Measurements from ENCODE around the gene IP6K3.
A peak's percentile ranks its signal among the peaks of the same experiment; 100 is the strongest.

The IP6K3 gene

DNA sequence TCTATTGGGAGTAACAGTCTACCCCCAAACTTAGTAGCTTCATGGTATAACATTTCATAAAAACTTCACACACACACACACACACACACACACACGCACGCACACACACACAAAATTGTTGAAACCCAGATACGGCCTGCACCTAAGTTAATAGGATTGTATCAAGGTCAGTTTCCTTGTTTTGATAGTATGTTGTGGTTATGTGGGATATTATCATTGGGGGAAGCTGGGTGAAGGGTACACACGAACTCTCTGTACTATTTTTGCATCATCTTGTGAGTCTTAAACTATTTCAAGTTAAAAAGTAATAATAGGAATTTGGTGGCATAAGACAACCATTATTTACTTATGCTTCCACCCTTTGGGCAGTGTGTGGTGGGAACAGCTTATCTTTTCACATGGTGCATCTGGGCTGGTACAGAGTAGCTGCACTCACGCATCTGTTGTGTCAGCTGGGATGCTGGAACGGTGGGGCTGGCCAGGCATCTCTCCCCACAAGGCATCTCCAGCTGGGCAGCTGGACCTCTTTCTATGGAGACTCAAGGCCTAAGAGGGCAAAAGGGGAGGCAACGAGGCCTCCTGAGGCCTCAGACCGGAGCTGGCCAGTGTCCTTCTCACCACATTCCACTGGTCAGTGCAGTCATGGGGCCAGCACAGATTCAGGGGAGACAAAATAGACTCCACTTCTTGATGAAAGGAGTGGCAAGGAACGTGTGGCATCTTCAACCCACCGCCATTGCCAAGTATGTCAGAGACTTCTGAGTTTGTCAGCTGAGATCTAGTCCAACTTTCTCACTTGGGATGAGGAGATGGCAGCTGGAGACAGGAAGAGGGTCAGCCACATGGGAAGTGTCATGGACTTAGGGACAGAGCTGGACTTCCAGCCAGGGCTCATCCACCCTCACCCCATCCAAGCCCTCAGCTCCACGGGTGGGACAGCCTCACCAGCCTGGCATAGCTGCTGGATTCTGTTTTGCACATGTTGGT, 20.5 kb upstream of the IP6K3 start:
- TF ChIP-seq, protein P1, sequence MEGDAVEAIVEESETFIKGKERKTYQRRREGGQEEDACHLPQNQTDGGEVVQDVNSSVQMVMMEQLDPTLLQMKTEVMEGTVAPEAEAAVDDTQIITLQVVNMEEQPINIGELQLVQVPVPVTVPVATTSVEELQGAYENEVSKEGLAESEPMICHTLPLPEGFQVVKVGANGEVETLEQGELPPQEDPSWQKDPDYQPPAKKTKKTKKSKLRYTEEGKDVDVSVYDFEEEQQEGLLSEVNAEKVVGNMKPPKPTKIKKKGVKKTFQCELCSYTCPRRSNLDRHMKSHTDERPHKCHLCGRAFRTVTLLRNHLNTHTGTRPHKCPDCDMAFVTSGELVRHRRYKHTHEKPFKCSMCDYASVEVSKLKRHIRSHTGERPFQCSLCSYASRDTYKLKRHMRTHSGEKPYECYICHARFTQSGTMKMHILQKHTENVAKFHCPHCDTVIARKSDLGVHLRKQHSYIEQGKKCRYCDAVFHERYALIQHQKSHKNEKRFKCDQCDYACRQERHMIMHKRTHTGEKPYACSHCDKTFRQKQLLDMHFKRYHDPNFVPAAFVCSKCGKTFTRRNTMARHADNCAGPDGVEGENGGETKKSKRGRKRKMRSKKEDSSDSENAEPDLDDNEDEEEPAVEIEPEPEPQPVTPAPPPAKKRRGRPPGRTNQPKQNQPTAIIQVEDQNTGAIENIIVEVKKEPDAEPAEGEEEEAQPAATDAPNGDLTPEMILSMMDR (IDR thresholded peaks at IDR 0.05; ENCODE audit: borderline replicate concordance, insufficient read depth, low read depth, low read length) = no peak

DNA sequence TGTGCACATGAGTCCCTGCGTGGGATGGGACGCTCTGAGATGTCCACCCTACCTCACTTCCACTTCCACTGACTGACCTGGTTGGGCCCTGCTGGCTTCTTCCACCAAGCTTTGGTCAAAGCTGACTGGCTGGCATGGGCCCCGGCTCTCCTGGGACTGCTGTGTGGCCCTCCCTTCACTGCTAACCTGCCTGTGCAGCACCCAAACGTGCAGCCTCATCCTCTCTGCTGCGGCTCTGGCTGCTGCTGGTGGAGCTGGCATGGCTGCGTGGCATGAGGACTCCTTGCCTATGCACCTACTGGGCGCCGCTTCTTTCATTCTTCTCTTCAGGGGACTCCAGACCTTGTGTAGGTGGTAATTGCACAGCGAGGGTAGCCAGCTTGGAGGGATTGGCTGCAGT, 18.7 kb upstream of the IP6K3 start:
- H3K4me3 ChIP-seq (ENCODE audit: low read depth, low read length) = no peak overlapping the region
- TF ChIP-seq, protein P1 (IDR thresholded peaks at IDR 0.05; ENCODE audit: borderline replicate concordance, insufficient read depth, low read depth, low read length) = no peak

More for the DNA sequence above, 20.5 kb upstream of the IP6K3 start:
- H3K4me3 ChIP-seq (ENCODE audit: low read depth, low read length) = no peak overlapping the region

DNA sequence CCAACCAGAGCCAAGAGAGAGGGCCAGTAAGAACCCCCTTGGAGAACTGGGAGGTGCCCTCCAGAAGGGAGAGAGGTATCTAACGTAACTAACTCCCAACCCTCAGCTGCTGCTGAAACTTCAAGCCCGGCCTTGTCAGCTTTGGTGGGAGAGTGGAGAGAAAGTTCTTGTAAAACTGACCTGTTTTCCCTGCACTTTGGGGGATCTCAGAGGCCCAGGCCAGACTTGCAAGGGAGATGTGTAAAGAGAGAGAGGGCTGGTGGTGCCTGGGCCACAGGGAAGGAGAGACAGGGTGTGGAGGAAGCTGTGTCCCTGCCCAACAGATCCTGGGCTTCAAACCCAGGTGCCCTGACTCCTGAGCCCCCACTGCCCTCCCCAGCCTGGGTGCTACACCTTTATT, 17.3 kb upstream of the IP6K3 start:
- TF ChIP-seq, protein P1 (IDR thresholded peaks at IDR 0.05; ENCODE audit: borderline replicate concordance, insufficient read depth, low read depth, low read length) = no peak
- no peak overlapping the region for H3K4me3 ChIP-seq (ENCODE audit: low read depth, low read length)

DNA sequence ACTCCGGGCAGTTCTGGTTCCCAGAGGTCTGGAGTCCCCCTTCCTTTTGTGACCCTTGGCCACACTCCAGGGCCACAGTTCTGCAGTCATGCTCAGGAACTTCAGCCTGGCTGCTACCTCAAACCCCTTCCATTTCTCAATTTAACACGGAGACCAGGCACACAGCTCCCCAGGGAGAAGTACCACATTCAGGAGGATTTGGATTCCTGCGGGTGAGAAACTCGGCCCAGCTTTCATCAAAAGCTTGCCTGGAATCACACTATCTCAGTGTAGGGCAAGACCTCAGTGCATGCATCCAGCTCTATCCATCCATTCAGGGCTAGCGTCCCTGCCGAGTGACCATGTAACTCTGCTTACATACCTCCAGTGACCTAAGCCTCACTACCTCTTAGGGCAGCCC, 16.8 kb upstream of the IP6K3 start:
- H3K4me3 ChIP-seq (ENCODE audit: low read depth, low read length) = no peak overlapping the region
- TF ChIP-seq, protein P1 (IDR thresholded peaks at IDR 0.05; ENCODE audit: borderline replicate concordance, insufficient read depth, low read depth, low read length) = no peak

DNA sequence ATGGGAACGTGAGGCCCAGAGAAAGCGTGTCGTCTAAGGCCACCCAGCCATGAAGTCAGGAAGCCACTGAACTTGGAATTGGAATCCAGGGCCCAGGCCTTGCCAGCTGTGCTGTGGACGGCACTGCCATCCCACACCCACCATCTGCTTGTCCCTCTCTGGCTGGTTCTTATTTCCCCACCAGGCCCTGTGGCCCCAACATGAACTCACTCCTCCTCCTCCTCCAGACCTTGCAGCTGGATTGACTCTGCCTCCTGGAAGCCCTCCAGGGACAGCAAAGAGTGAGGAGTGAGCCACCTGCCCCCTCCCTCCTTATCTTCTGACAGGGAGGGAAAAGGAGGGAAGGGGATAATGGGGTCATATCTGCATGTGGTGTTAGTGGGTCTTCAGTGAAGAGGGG, 16.0 kb upstream of the IP6K3 start:
- no peak overlapping the region for H3K4me3 ChIP-seq (ENCODE audit: low read depth, low read length)
- TF ChIP-seq, protein P1 (IDR thresholded peaks at IDR 0.05; ENCODE audit: borderline replicate concordance, insufficient read depth, low read depth, low read length) = no peak

DNA sequence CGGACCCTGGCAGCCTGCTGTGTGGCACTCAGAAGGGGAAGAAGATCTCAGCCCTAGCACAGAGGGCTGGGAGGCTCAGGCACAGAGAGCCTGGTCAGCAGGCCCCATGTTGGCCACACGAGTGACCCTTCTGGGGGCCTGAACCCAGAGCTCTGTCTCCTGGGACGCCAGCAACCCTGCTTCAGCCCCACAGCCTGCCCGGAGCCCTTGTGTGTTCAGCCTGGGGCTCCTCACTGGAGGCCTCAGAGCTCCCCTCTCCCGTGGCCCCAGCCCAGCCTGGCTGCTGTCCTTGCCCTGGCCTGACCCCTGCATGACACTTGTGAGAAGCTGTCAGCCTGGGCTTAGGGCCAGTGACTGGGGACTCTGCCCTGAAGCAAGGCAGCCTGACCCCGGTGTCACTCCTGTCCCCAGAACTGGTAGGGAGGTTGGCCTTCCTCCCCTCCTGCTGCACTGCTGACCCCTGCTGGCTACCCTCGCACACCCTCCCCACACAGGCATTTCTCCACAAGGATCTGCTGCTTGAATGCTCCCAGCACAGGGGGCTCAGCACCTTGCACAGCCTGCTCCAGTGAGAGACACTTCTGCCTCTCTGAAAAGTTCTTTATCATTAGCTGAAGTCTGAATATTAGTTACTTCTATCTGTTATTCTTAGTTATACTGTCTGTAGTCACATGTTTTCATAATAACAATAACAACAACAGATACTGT, 15.4 kb upstream of the IP6K3 start:
- TF ChIP-seq, protein P1 (IDR thresholded peaks at IDR 0.05; ENCODE audit: borderline replicate concordance, insufficient read depth, low read depth, low read length) = peak; percentile 76
- H3K4me3 ChIP-seq (ENCODE audit: low read depth, low read length) = no peak overlapping the region

All from GM12875 (cell line).